NOMO-1 treated with DMSO at 0.1 percent for 48 hours (cell line): Measurements from ENCODE around the gene HDLBP.

Experiments
- DNase-seq: peaks from one replicate; lab custom pipeline; 2025; ENCODE audit not compliant: unreplicated experiment; lab: John Stamatoyannopoulos, UW

HDLBP gene, protein sequence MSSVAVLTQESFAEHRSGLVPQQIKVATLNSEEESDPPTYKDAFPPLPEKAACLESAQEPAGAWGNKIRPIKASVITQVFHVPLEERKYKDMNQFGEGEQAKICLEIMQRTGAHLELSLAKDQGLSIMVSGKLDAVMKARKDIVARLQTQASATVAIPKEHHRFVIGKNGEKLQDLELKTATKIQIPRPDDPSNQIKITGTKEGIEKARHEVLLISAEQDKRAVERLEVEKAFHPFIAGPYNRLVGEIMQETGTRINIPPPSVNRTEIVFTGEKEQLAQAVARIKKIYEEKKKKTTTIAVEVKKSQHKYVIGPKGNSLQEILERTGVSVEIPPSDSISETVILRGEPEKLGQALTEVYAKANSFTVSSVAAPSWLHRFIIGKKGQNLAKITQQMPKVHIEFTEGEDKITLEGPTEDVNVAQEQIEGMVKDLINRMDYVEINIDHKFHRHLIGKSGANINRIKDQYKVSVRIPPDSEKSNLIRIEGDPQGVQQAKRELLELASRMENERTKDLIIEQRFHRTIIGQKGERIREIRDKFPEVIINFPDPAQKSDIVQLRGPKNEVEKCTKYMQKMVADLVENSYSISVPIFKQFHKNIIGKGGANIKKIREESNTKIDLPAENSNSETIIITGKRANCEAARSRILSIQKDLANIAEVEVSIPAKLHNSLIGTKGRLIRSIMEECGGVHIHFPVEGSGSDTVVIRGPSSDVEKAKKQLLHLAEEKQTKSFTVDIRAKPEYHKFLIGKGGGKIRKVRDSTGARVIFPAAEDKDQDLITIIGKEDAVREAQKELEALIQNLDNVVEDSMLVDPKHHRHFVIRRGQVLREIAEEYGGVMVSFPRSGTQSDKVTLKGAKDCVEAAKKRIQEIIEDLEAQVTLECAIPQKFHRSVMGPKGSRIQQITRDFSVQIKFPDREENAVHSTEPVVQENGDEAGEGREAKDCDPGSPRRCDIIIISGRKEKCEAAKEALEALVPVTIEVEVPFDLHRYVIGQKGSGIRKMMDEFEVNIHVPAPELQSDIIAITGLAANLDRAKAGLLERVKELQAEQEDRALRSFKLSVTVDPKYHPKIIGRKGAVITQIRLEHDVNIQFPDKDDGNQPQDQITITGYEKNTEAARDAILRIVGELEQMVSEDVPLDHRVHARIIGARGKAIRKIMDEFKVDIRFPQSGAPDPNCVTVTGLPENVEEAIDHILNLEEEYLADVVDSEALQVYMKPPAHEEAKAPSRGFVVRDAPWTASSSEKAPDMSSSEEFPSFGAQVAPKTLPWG (N-terminal part only)

DNA sequence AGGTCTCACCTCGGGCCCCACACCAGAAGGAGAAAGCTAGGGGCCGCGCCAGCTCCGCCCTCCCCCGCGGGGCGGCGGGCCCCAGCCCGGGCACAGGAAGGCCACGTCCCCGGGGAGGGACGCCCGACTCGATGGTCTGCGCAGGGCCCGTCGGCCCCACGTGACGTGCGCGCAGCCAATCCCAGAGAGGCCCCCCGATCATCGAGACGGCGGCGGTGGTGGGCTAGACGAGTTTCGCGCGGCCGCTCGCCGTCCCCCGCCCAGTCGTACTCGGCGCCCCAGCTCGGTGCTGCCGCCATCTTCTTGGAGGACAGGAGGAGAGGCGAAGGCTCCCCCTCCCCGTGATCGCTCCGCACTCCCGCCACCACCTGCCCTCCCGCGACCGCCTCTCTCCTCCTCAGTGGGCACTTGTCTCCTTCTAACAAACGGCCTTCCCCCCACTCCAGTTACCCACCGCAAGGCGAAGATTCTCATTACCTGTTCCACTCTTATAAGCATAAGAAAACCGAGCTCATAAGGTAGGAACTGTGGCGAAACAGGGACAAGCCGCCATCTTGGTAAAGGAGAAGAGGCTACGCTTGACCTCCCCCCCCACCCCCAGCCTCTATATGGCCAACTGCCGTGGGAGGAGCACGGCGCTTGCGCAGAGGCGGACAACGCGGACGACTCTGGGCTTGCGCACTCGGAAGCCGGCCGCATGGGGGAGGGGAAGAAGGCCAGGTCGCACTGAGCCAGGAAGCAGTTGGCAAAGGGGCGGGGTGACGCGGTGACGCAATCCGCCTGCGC, at the start of gene HDLBP:
HDLBP (minus strand) TSS at position 580 of the 786 bp plus-strand sequence. CDS start 48,803 bp downstream, outside the sequence.
- peak; percentile 97 for DNase-seq

DNA sequence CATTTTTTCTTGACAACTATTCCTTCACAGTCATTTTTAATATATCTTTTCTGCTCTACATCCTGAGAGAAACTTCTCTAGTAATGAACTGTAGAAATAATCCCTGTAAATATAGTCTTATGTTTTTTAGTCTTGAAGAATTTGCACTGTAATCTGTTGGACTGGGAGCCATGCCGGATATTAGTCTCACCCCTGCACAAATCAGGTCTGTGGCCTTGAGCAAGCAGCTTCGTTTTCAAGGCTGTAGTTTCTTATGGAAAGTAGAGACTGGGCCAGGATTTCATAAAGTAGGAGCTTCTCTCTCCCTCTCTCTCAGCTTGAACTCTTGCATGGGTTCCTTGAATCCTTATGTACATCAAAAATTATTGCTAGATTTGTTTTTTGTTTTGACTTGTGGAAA, 49.3 kb upstream of the HDLBP start:
- DNase-seq = no peak

DNA sequence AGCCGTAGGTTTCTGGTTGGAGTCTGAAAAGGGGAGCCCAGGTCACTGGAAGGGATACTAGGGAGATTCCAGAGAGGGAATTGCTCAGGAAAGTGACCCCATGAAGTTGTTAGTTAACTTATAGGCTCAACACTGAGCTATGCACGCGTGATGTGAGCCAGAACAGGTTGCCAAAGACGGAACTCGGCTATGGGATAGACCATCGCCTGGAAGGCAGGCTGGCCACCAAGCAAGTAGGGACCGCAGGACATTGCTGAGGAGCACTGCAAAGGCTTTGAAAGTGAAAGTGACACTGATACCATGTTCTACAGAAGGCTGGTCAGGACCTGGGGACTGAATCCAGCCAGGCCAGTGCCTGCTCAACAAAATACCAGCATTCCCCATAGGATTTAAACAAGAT, 48.0 kb upstream of the HDLBP start:
- DNase-seq = no peak

DNA sequence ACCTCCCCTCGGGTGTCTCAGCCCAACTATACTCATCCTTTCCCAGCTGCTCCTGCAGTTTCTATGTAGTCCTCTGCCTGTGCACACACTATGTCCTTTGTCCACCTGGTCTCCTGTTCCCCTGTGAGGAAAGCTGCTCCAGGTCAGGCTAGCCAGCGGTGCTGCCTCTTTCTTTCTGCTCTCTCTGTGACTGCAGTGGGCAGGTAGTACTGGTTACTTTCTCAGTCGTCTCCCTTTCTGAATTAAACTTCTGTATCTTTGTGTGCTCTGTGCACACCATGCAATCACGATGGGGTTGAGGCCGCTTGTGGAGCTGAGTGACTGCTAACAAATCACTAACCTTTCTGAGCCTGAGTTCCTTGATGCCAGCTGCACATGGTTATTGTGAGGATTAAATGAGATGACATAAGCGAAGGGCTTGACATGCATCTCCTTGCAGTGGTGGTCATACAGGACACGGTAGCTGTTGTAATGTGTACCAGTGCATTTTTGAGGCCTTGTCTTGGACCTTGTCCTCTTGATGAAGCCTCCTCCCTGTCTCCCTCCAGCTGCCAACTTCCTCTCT, 44.1 kb upstream of the HDLBP start:
- no peak for DNase-seq

DNA sequence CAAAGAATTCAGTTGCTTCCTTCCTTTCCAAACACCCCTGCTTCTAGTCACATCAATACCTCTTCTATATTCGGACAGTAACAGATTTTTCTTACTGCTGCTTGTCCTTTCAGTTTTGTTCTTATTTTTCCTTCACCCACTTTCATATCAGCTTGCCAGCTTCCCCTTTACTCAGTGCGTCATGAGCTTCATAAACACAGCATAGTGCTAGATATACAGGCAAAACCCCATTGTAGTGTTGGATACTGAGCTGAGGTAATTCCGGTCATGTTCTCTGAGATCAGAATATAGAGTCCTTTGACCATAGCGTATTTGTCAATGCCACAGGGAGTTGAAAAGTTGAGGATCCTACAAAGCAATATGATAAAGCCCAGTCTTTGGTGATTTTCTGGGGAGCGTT, 43.0 kb upstream of the HDLBP start:
- peak; percentile 86 for DNase-seq

DNA sequence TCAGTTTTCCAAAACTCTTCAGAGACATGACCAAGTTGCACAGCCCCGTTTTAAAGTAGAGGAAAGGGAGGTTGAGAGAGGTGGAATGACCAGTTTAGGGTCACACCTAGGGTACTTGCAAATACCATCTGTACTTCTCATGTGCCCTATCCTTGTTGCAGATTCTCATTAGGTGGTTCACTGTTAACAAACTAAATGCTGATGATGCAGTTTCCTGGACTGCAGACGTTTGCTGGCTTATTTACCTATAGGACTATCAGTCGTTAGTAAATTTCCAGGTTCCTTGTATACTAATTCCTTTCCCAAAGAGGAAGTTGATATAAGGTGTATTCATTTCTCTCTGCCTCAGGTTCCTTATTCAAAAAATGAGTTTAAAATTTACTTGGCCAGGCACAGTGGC, 42.1 kb upstream of the HDLBP start:
- no peak for DNase-seq

DNA sequence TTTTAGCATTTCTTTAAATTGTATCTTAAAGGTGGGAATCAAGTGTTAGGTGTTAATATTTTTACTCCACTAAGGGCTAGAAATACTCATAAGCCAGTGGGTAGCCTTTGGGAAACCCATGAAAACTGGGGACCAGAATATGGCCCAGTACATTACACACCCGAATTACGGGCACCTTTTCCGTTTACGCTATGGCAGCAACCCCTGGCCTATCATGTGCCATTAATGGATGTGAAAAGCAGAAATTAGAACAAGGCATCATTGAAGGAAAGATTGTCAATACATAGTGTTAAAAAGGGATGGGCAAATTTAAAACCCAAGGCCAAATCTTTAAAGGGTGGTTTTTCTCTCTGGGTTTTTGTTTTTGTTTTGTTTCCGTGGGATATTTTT, 41.4 kb upstream of the HDLBP start:
- DNase-seq = no peak

DNA sequence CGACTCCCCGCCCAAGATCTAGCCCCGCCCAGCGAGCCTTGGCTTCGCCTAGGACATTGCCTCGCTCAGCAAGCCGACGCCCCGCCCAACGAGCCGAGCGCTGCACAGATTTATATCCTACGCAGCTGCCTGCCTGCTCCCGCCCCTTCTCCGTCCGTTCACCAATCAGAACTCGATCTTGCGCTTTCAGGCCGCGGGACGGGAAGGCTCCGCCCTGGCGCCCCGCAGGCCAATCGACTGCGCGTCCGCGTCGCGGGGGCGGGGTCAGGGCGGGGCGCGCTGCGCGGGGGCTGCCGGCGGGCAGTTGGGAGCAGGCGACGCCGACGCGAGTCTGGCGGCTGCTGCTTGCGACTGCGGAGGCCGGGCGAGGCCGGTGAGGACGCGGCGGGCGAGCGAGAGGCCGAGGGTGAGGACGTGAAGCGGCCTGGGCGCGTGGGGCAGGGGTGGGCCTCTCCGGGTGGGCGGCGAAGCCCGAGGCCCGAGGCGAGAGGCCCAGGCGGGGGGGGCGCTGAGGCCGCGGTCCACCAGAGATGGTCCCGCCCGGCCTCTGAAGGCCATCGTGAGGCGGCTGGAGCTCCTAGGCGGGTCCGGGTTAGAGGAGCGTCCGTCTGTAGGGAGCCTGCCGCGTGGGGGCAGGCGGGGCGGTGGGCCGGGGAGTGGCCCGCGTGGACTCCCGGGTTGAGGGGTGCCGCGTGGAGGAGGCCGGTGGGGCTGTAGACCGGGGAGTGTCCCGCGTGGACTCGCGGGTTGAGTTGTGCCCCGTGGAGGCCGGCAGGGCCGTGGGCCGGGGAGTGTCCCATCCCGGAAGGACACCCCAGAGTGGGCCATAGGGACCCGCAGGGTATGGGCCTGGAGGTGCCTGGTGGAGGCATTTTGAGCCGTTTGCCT, 40.8 kb upstream of the HDLBP start, which contains the start of gene FARP2:
FARP2 (plus strand) TSS at position 303 of the 888 bp plus-strand sequence. CDS start 16,823 bp downstream, outside the sequence.
- peak; percentile 98 for DNase-seq

DNA sequence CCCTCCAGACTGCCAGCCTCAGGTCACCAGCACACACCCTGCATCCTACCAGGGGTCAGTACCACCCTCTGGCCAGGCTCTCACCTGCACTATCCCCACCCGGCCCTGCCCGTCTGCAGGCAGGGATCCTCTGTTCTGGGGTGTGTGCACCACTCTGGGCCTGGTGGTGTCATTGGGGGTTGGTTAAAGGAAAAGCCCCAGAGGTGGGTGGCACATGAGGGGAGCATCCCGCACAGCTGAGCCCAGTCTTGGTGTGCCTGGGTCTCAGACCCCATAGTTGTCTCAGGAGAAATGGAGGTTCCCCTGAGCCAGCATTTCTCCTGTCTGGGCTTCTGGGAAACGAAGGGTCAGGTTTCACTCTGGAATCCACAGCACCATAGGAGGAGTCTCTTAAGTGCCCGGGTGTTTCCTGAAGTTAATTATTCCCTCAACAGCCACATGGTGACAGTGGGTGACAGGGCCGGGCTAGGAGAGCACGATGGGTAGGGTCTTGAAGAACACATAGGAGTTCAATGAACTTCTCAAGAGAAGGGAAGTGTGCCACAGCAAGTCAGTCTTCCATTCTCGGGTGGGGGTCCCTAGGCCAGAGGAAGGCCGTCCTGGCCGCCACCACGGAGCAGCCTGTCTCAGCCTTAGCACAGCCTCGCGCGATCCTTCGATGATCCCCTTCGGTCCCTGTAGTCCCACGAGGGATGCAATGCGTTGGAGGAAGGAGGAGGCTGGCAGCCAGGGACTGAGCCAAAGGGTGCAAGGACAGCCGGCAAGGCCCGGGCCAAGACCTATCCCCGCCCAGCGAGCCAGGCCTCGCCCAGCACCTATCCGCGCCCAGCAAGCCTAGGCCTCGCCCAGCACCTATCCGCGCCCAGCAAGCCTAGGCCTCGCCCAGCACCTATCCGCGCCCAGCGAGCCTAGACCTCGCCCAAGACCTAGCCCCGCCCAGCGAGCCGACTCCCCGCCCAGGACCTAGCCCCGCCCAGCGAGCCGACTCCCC, 39.5 kb upstream of the HDLBP start:
- peak; percentile 23 for DNase-seq

DNA sequence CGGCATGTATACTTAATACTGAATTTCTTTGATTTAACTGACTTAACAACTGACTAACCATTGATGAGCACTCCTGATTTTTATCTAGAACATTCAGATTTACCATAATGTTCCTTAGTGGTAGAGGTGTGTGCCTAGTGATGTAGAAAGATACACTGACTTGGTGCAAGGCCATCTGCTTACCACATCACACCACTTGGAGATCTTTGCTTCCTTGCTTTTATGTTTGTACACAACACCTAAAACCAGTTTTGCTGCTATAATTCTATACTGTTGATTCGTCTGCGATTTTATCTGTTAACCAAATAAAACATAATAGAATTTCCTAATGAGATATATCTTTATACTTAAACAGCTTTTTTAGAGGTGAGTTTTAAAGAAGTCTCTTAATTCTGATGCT, 36.8 kb upstream of the HDLBP start:
- DNase-seq = no peak

DNA sequence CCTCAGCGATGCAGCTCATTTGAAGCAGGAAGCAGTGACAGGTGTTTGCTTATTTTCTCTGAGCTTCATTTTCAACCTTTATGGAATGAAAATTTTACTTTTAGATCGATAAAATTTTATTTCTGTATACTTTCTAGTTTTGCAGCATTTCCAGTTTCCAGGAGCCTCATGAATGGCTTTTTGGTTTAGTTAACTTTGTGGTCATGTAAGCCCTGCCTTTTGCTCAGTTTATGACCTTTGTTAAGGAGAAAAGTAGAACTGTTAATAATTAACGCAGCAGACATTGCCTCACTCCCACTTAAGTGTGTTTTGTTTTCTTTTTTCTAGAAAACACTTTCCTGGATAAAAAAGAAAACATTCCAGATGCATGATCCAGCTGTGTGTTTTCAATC, 36.2 kb upstream of the HDLBP start:
- no peak for DNase-seq

DNA sequence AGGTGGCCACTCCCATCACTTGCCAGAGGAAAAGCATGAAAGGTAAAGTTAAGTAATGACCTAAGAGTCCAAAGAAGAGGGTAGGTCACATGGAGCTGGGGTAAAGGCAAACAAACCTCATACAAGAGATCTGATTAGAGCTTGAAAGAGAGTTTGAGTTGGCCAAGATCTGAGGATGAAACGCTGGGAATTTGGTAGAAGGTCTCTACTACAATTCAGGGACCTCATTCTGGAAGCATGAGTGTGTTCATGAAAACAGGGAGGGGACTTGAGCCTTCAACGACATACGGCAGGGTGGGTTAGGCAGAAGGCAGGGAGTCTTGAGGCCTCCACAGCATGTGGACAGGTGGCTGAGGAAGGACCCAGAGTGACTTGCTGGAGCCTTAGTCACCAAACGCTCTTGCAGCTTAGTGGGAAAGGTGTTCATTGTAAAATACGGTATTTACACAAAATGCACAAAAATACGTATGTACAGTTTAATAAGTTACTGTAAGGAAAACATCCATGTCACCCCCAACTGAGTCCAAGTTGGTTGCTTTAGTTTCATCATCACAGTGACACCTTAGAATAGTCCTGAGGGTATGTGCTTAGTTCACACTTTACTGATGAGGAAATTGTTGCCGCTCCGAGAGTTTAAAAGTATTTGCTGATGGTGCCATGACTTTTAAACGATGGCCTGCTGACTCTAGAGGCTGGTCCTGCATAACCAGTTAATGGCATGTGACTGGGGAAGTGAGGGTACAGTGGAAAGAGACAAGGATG, 35.6 kb upstream of the HDLBP start:
- DNase-seq = no peak

DNA sequence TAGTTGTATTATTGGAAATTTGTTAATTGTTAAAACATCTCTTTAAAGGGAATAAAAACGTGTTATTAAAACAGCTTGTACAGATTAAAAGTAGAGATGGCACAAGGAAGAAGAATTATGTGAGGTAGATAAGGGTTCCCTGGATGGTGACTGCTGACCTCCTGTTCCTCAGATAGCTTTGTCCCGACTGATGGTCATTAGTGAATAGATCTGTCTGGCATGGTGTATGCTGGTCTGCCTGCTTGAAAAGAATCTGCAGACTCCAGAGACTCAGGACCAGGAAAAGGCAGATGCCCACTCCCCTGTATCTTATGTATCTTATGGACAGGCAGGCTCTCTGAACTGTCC, 35.0 kb upstream of the HDLBP start:
- DNase-seq = no peak

DNA sequence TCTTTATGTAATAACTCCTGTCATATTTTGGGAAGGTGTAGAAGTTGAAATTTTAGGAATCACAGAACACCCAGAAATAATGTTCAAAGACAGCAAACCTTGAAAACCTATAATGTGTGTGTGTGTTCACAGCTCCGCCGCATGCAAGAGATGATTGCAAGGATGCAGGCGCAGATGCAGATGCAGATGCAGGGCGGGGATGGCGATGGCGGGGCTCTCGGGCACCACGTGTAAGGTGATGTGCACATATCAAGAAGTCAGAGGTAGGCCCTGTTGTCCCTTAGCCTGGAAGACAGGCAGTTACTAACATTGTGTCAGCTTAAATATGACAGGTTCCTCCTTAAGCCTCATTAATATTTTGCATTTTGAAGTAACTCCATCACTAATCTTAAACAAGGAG, 34.5 kb upstream of the HDLBP start:
- no peak for DNase-seq

DNA sequence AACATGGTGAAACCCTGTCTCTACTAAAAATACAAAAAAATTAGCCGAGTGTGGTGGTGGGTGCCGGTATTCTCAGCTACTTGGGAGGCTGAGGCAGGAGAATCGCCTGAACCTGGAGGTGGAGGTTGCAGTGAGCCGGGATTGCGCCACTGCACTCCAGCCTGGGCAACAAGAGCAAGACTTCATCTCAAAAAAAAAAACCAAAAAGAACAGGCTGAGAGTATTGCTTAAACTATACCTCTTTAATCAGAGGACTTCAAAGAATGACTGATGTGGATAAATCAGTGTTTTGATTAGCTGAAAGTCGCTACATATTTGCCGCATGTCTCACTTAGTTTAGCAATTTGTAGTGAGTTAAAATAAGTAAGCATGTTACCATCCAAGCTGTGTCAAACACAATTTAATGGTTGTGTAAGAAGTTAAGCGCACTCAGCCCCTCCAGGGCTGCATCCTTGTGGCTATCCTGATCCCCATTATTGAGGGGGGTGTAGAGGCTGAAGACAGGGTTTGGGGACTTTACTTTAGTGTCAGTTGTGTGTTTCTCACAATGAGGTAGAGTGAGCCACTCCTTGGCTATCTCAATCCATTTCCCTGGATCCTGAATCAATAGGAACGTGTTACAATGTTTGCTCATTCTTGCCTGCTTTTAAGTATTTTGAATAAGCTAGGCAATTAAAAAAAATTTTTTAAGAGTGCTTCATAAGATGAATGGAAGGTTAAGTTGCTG, 29.6 kb upstream of the HDLBP start:
- DNase-seq = no peak

DNA sequence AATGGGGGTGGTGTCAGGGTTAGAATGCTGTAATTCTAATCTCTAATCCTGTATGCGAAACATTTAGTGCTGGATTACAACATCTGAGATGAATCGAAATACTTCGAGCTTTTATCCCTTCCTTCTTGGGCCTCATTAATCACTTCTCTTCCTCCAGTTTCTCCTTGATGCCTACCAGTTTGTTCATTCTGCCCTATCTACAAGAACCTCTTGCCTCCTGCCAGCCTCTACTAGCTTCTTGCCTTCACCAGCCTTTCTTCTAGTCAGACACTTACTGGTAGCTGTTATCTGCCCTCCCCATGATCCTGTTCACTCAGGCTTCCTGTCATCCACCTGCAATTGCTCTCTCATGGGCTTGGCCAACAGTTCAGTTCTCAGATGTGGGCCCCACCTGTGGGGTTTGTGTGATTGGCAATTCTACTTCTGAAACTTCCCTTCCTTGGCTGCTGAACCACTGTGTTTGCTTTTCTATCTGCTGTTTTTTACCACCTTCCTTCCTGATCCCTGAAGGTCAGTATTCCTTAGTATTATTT, 25.2 kb upstream of the HDLBP start:
- no peak for DNase-seq
